H1 (cell line): ENCODE measurements around the gene SIGLEC6. TPM values are rescaled to one million over a fixed set of nuclear protein-coding genes. Genes with fewer than 3 reads are reported as not detected.

Source experiments
- CHD2 ChIP-seq: IDR thresholded peaks from 2 replicates; pipeline ENCODE4 v1.6.1; 2012; ENCODE audit warnings: low read length, improper control_type of control experiment
- FOSL1 ChIP-seq: IDR thresholded peaks from 2 replicates; pipeline ENCODE4 v1.6.1; 2011; ENCODE audit warnings: mild to moderate bottlenecking, low read depth, low read length, moderate library complexity; ENCODE audit not compliant: insufficient read depth
- RBBP5 ChIP-seq: IDR thresholded peaks from 2 replicates; pipeline ENCODE4 v1.7.1; 2012; ENCODE audit warnings: low read depth, mild to moderate bottlenecking, inconsistent platforms, low read length, moderate library complexity, borderline replicate concordance
- SRF ChIP-seq: IDR thresholded peaks from 2 replicates; pipeline ENCODE4 v1.6.1; 2011; ENCODE audit warnings: mild to moderate bottlenecking, low read depth, low read length, moderate library complexity
- SUZ12 ChIP-seq: fragments of 200-600 bp; sonication (generic); IDR thresholded peaks from 2 replicates; pipeline ENCODE4 v1.6.1; 2012; ENCODE audit warnings: mild to moderate bottlenecking, inconsistent platforms, low read length, moderate library complexity, mixed read lengths
- polyA plus RNA-seq, 7 experiments: library from polyadenylated mRNA; depleted of rRNA in 3 of 7; stranded (reverse) in 5 of 7; unstranded in 2 of 7; fragments of >200 nt in 5 of 7; fragments of 200-250 nt in 2 of 7; gene quantifications; 1 replicate in 5 of 7; 2 replicates in 1 of 7; 4 replicates in 1 of 7; pipeline versions ENCODE4 v1.2.1 to v1.2.3, GENCODE V29; 2011 to 2013; ENCODE audit warnings: missing spikeins in 2 of 7, mixed read lengths in 2 of 7
- total RNA-seq: library from RNA; stranded (reverse); fragmentation: NEBNext Ultra II Directional; extraction: Animal tissue kit (Norgen Biotek cat#: 25700); gene quantifications from 2 replicates; pipeline ENCODE4 v1.2.1, GENCODE V29; 2021

Gene SIGLEC6
- total and polyA plus RNA-seq, 2 of the 8 experiments (the other 6 are each of a cell fraction or from before 2014, with no cell fraction given) = 0.05 TPM; not detected in 1

GRCh38 chr19:51520728-51521127 is 10.7 kb downstream of the SIGLEC6 start (continued):
- TF ChIP-seq SRF (no peak), SUZ12 (no peak), FOSL1 (no peak), RBBP5 (no peak), CHD2 (no peak)
